ENCODE measurements around the gene ANKRD22. TPM values are rescaled to one million over a fixed set of nuclear protein-coding genes. Genes with fewer than 3 reads are reported as not detected.

Gene ANKRD22
- total and polyA plus RNA-seq, 2 donors (not counting 1 experiment from before 2014, with no cell fraction given) = 0.09 TPM; not detected in 1

DNA sequence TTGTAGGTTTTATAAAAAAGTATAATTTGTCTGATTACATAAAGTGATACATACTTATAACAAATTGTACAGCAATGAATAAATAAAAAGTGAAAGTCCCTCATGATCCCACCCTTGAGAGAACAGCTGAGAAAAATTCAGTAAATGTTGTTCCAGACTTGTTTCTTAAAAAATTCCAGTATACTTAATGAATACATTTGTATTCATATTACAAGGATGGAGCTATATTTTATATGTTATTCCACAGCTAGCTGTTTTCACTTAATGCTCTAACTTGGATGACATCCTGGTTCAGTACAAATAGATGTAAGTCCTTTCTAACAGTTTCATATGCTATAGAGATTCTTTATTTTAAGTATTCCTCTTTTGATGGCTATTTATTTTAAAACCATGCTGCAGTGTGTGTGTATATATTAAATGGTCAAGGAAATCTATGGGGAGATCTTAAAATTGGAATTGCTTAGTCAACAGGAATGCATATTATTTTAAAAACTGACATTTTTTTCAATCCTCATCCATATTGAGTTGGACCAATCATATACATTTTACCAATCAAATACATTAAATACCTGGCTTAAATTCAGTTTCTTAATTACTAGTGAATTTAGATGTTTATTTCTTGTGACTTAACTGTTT lies 37.3 kb upstream of the ANKRD22 start:
- no peak overlapping the region for H3K4me3 ChIP-seq (ENCODE audit: control extremely low read depth in 1 of 5, extremely low read depth in 1 of 5, insufficient read depth in 1 of 5, low read depth in 2 of 5, low read length in 4 of 5)
- H3K9ac ChIP-seq (ENCODE audit: low read length) = peak overlapping the region; percentile 41
- Mint-ChIP-seq H3K4me1 (peaks cover 70% of the 10 kb centered on the region), H3K4me3 (no peak overlapping the region), H3K27me3 (no peaks in the 10 kb centered on the region), H3K9me3 (ENCODE audit: insufficient read depth) (no peaks in the 10 kb centered on the region), H3K27ac (no peak overlapping the region)
- POLR2A ChIA-PET = interaction anchor here (1.5 to 3.2 kb wide), 2 partner anchors 9 to 12 kb away, joined by 3 to 17 read pairs; partner anchors contain the start of gene STAMBPL1
- no peak for DNase-seq
- CTCF ChIA-PET = interaction anchor here (3.8 to 6.5 kb wide), 3 partner anchors 11 to 52 kb away, joined by 15 to 63 read pairs (median 29); no protein-coding TSS in a partner anchor
- peak overlapping the region in 1 of 2 donors; percentile 71 for H3K27ac ChIP-seq (ENCODE audit: low read length in 2 of 2)
- intact Hi-C loops (cut with micrococcal nuclease) = no loop called here
- no peak for ATAC-seq (ENCODE audit: low read depth)
- no peaks in the 10 kb centered on the region for H4K20me1 ChIP-seq (ENCODE audit: control insufficient read depth, insufficient read depth, low read length, poor library complexity, severe bottlenecking)
- no peaks in the 10 kb centered on the region for H3K9me3 ChIP-seq (ENCODE audit: control extremely low read depth in 1 of 3, control insufficient read depth in 2 of 3, insufficient read depth in 1 of 3, low read length in 2 of 3)
- no peak overlapping the region for H2AFZ ChIP-seq (ENCODE audit: insufficient read depth, low read depth, low read length, poor library complexity, severe bottlenecking)
- peaks cover 0 to 4% of the 10 kb centered on the region in 2 experiments for H3K36me3 ChIP-seq (replicated peaks in 1 of 2; ENCODE audit: control extremely low read depth in 1 of 2, control insufficient read depth in 1 of 2, extremely low read depth in 1 of 2, insufficient read depth in 2 of 2, low read length in 1 of 2)
- peaks cover 97% of the 10 kb centered on the region for H3K79me2 ChIP-seq (ENCODE audit: control insufficient read depth, insufficient read depth, low read length)
- TF ChIP-seq EZH2 (IDR thresholded peaks at IDR 0.05; ENCODE audit: borderline replicate concordance, insufficient read depth, low read depth, low read length, poor library complexity, severe bottlenecking) = no peak
- peaks cover 23 to 48% of the 10 kb centered on the region in 2 donors for H3K4me1 ChIP-seq (ENCODE audit: control insufficient read depth in 2 of 2, insufficient read depth in 2 of 2, low read length in 2 of 2)
- H3K4me2 ChIP-seq (replicated peaks; ENCODE audit: low read depth, low read length, poor library complexity, severe bottlenecking) = peak overlapping the region; percentile 56
- no peaks in the 10 kb centered on the region for H3K27me3 ChIP-seq (replicated peaks in 1 of 4; ENCODE audit: control extremely low read depth in 1 of 4, control insufficient read depth in 3 of 4, insufficient read depth in 4 of 4, low read length in 3 of 4)

DNA sequence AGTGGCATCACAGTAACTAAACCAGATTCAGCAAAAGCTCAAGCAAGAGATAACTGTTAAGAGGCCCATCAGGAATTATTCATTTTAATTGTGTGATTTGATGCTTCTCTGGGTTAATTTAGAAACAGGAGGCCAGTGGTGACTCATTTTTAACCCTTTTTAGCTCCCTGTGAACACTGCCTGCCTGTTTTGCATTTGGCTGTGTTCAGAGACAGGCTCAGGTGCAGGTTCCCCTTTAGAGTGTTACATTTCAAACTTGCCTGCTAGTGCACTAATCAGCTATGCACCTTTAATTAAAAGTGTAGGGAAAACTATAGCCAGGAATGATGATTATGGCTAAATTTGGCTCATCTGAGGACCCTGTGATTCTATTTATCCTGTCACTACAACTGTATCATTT lies 34.9 kb upstream of the ANKRD22 start:
- H3K4me2 ChIP-seq (replicated peaks; ENCODE audit: low read depth, low read length, poor library complexity, severe bottlenecking) = peak overlapping the region; percentile 56
- H2AFZ ChIP-seq (ENCODE audit: insufficient read depth, low read depth, low read length, poor library complexity, severe bottlenecking) = no peak overlapping the region
- DNase-seq = peak; percentile 56
- no peaks in the 10 kb centered on the region for H3K27me3 Mint-ChIP-seq
- H3K27ac Mint-ChIP-seq = peak overlapping the region; percentile 80
- peak overlapping the region; percentile 24 to 71 for H3K27ac ChIP-seq (ENCODE audit: low read length in 2 of 2)
- ChIA-PET CTCF (interaction anchor here (0.6 to 6.5 kb wide), 5 partner anchors 13 to 195 kb away, joined by 3 to 63 read pairs (median 15); no protein-coding TSS in a partner anchor), POLR2A (interaction anchor here (0.9 to 3.2 kb wide), 2 partner anchors 12 to 15 kb away, joined by 3 to 17 read pairs; no protein-coding TSS in a partner anchor)
- no peaks in the 10 kb centered on the region for H3K27me3 ChIP-seq (replicated peaks in 1 of 4; ENCODE audit: control extremely low read depth in 1 of 4, control insufficient read depth in 3 of 4, insufficient read depth in 4 of 4, low read length in 3 of 4)
- H3K4me1 ChIP-seq (ENCODE audit: control insufficient read depth in 2 of 2, insufficient read depth in 2 of 2, low read length in 2 of 2) = peaks cover 40 to 59% of the 10 kb centered on the region in 2 donors
- H3K9me3 Mint-ChIP-seq (ENCODE audit: insufficient read depth) = no peaks in the 10 kb centered on the region
- H3K9me3 ChIP-seq (ENCODE audit: control extremely low read depth in 1 of 3, control insufficient read depth in 2 of 3, insufficient read depth in 1 of 3, low read length in 2 of 3) = no peaks in the 10 kb centered on the region
- H4K20me1 ChIP-seq (ENCODE audit: control insufficient read depth, insufficient read depth, low read length, poor library complexity, severe bottlenecking) = no peaks in the 10 kb centered on the region
- peak overlapping the region; percentile 28 for H3K9ac ChIP-seq (ENCODE audit: low read length)
- H3K36me3 ChIP-seq (replicated peaks in 1 of 2; ENCODE audit: control extremely low read depth in 1 of 2, control insufficient read depth in 1 of 2, extremely low read depth in 1 of 2, insufficient read depth in 2 of 2, low read length in 1 of 2) = no peaks in the 10 kb centered on the region
- peak overlapping the region; percentile 76 for H3K4me3 Mint-ChIP-seq
- H3K4me1 Mint-ChIP-seq = peaks cover 85% of the 10 kb centered on the region
- ATAC-seq (ENCODE audit: low read depth) = peak; percentile 77
- H3K79me2 ChIP-seq (ENCODE audit: control insufficient read depth, insufficient read depth, low read length) = peaks cover 95% of the 10 kb centered on the region
- no peak for TF ChIP-seq EZH2 (IDR thresholded peaks at IDR 0.05; ENCODE audit: borderline replicate concordance, insufficient read depth, low read depth, low read length, poor library complexity, severe bottlenecking)
- TF ChIP-seq, protein P1, sequence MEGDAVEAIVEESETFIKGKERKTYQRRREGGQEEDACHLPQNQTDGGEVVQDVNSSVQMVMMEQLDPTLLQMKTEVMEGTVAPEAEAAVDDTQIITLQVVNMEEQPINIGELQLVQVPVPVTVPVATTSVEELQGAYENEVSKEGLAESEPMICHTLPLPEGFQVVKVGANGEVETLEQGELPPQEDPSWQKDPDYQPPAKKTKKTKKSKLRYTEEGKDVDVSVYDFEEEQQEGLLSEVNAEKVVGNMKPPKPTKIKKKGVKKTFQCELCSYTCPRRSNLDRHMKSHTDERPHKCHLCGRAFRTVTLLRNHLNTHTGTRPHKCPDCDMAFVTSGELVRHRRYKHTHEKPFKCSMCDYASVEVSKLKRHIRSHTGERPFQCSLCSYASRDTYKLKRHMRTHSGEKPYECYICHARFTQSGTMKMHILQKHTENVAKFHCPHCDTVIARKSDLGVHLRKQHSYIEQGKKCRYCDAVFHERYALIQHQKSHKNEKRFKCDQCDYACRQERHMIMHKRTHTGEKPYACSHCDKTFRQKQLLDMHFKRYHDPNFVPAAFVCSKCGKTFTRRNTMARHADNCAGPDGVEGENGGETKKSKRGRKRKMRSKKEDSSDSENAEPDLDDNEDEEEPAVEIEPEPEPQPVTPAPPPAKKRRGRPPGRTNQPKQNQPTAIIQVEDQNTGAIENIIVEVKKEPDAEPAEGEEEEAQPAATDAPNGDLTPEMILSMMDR (IDR thresholded peaks at IDR 0.05) = no peak
- intact Hi-C loops (cut with micrococcal nuclease) = no loop called here
- H3K4me3 ChIP-seq (ENCODE audit: control extremely low read depth in 1 of 5, extremely low read depth in 1 of 5, insufficient read depth in 1 of 5, low read depth in 2 of 5, low read length in 4 of 5) = peak overlapping the region in 3 of 5 experiments; percentile 1 to 18 (median 12)
